OCI-LY7 (cell line): ENCODE data around the gene SYT7. TPM values are rescaled to one million over a fixed set of nuclear protein-coding genes. Genes with fewer than 3 reads are reported as not detected.
A peak's percentile ranks its signal among the peaks of the same experiment; 100 is the strongest.

Experiments used
- BruUV-seq: library from RNA; stranded (reverse); fragments of 400-500 nt; replicated peaks from 2 replicates; lab custom pipeline; 2021; lab: Mats Ljungman, UMichigan
- CTCF ChIA-PET: fragments of 300-600 bp; sonication (Branson Sonifier 250); formaldehyde crosslinking; loops from one replicate; lab custom pipeline; 2022; ENCODE audit warnings: antibody characterized with exemption; ENCODE audit not compliant: unreplicated experiment; lab: Charles Lee
- POLR2A ChIA-PET: fragments of 300-600 bp; sonication (Branson Sonifier 250); formaldehyde crosslinking; loops from one replicate; lab custom pipeline; 2022; ENCODE audit warnings: antibody characterized with exemption; lab: Charles Lee
- DNase-seq: peaks from one replicate; pipeline ENCODE4 v3.0.0-alpha.2; 2015; ENCODE audit warnings: low spot score
- H2AFZ ChIP-seq: fragments of 200-600 bp; sonication (generic), shearing (Covaris generic); 2 replicates; pipeline ENCODE4 v1.6.1; 2014; ENCODE audit warnings: mild to moderate bottlenecking, antibody characterized with exemption, low read length, moderate library complexity
- H3K27ac ChIP-seq: fragments of 200-600 bp; sonication (generic); 2 replicates; pipeline ENCODE4 v1.5.1; 2014; ENCODE audit warnings: mixed run types, low read depth, mild to moderate bottlenecking, moderate library complexity, low read length, inconsistent platforms; ENCODE audit not compliant: poor library complexity, severe bottlenecking
- H3K36me3 ChIP-seq: fragments of 200-600 bp; sonication (generic); 2 replicates; pipeline ENCODE4 v1.6.1; 2014; ENCODE audit warnings: mild to moderate bottlenecking, antibody characterized with exemption, low read length, moderate library complexity, mixed read lengths; ENCODE audit not compliant: insufficient read depth
- H3K4me1 ChIP-seq: fragments of 200-600 bp; sonication (generic); 2 replicates; pipeline ENCODE4 v1.5.1; 2014; ENCODE audit warnings: mild to moderate bottlenecking, low read length; ENCODE audit not compliant: insufficient read depth, poor library complexity, severe bottlenecking
- H3K4me2 ChIP-seq: fragments of 200-600 bp; sonication (generic); 2 replicates; pipeline ENCODE4 v1.6.1; 2014; ENCODE audit warnings: mild to moderate bottlenecking, low read length
- H3K4me3 ChIP-seq: fragments of 200-600 bp; sonication (generic); 2 replicates; pipeline ENCODE4 v1.5.1; 2014; ENCODE audit warnings: mild to moderate bottlenecking, low read depth, low read length; ENCODE audit not compliant: poor library complexity, severe bottlenecking
- H3K79me2 ChIP-seq: fragments of 200-600 bp; sonication (generic); 2 replicates; pipeline ENCODE4 v1.6.1; 2016; ENCODE audit warnings: low read depth, mild to moderate bottlenecking, low read length, moderate library complexity, mixed read lengths; ENCODE audit not compliant: insufficient read depth
- H3K9me2 ChIP-seq: fragments of 200-600 bp; sonication (generic); 2 replicates; pipeline ENCODE4 v1.6.1; 2016; ENCODE audit warnings: mild to moderate bottlenecking, low read length, mixed read lengths; ENCODE audit not compliant: insufficient read depth
- H3K9me3 ChIP-seq: fragments of 200-600 bp; sonication (generic); 2 replicates; pipeline ENCODE4 v1.6.1; 2014; ENCODE audit warnings: mild to moderate bottlenecking, mixed run types, low read length, mixed read lengths
- H4K20me1 ChIP-seq: fragments of 200-600 bp; sonication (generic); 2 replicates; pipeline ENCODE4 v1.6.1; 2014; ENCODE audit warnings: mild to moderate bottlenecking, antibody characterized with exemption, low read length, moderate library complexity, mixed read lengths; ENCODE audit not compliant: insufficient read depth
- EZH2phosphoT487 ChIP-seq: fragments of 200-600 bp; sonication (generic); IDR thresholded peaks from 2 replicates; pipeline ENCODE4 v1.6.1; 2018; ENCODE audit warnings: low read depth, borderline replicate concordance, mild to moderate bottlenecking, mixed run types, antibody characterized with exemption, low read length, moderate library complexity, mixed read lengths
- intact Hi-C: fragments of 100-400 bp; cut with micrococcal nuclease; formaldehyde crosslinking; loops from one replicate; pipeline ENCODE4 v1.10.0; 2022; ENCODE audit not compliant: unreplicated experiment
- total RNA-seq, 2 experiments: library from RNA; depleted of rRNA in 1 of 2; stranded (reverse); fragments of >200 nt in 1 of 2; shearing (Covaris generic) in 1 of 2; gene quantifications; 2 replicates each; pipeline ENCODE4 v1.2.3, GENCODE V29; 2014 to 2022
- TF ChIP-seq, protein P1 (sequence below): fragments of 200-600 bp; sonication (generic); conservative IDR thresholded peaks from 2 replicates; pipeline ENCODE4 v1.5.1; 2014; ENCODE audit warnings: mild to moderate bottlenecking, antibody characterized with exemption, low read length, moderate library complexity, mixed read lengths

SYT7 gene
- total RNA-seq, 2 experiments from 2014 or later, result not detected

DNA sequence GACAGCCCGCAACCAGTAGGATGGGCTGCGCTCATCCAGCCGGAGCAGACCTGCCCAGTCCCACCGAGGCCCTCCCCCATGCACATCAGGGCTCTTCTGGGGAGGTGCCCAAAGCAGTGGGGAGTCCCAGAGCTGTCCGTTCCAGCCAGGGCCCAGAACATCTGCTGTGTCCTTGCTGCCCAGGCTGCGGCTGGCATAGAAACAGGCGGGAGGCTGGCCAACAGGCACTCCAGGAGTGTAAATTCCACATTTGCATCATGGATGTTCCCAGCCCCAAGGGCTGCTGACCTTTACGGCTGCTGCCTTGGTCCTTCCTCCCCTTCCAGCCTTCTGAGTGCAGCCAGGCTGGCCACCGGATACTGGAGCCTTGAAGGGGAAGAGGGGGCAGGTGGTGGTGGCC lies 30.0 kb upstream of the SYT7 start:
- Histone ChIP-seq H3K79me2 (no peaks in the 10 kb centered on the region), H3K9me2 (no peaks in the 10 kb centered on the region), H2AFZ (no peak overlapping the region), H3K4me3 (no peak overlapping the region), H3K36me3 (no peaks in the 10 kb centered on the region), H3K4me1 (no peaks in the 10 kb centered on the region), H3K4me2 (no peak overlapping the region), H3K27ac (no peak overlapping the region), H3K9me3 (no peaks in the 10 kb centered on the region), H4K20me1 (no peaks in the 10 kb centered on the region)
- DNase-seq, result no peak
- no peak for TF ChIP-seq EZH2phosphoT487
- TF ChIP-seq, protein P1, sequence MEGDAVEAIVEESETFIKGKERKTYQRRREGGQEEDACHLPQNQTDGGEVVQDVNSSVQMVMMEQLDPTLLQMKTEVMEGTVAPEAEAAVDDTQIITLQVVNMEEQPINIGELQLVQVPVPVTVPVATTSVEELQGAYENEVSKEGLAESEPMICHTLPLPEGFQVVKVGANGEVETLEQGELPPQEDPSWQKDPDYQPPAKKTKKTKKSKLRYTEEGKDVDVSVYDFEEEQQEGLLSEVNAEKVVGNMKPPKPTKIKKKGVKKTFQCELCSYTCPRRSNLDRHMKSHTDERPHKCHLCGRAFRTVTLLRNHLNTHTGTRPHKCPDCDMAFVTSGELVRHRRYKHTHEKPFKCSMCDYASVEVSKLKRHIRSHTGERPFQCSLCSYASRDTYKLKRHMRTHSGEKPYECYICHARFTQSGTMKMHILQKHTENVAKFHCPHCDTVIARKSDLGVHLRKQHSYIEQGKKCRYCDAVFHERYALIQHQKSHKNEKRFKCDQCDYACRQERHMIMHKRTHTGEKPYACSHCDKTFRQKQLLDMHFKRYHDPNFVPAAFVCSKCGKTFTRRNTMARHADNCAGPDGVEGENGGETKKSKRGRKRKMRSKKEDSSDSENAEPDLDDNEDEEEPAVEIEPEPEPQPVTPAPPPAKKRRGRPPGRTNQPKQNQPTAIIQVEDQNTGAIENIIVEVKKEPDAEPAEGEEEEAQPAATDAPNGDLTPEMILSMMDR, result no peak
- intact Hi-C loops, result no loop called here
- BruUV-seq, result no TSS peak
- ChIA-PET CTCF (no interaction called here), POLR2A (no interaction called here)

DNA sequence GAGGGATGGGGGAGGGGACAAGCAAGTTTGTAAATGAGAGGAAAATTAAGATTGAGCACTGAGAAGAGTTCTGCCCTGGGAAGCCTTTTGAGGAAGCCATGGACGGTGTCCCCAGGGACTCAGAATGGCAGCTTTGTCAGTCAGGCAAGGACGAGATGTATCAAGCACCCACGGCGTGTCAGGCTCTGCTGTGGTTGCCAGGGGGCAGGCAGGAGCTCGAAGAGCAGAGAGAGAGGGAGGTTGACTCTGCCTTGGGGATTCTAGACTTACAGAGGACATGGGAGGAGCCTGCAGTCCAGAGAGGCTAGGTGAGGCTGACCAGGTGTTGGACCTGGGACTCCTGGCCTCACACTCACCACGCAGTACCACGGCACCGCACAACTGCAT lies 29.1 kb upstream of the SYT7 start:
- ChIA-PET POLR2A (no interaction called here), CTCF (no interaction called here)
- BruUV-seq, result no TSS peak
- no peak overlapping the region for H2AFZ ChIP-seq
- no peaks in the 10 kb centered on the region for H3K4me1 ChIP-seq
- no peak overlapping the region for H3K4me3 ChIP-seq
- H3K79me2 ChIP-seq, result no peaks in the 10 kb centered on the region
- H3K9me3 ChIP-seq, result no peaks in the 10 kb centered on the region
- no peak overlapping the region for H3K4me2 ChIP-seq
- H3K9me2 ChIP-seq, result no peaks in the 10 kb centered on the region
- no peaks in the 10 kb centered on the region for H4K20me1 ChIP-seq
- TF ChIP-seq, protein P1, result no peak
- TF ChIP-seq EZH2phosphoT487, result no peak
- intact Hi-C loops, result no loop called here
- DNase-seq, result peak; percentile 13
- no peaks in the 10 kb centered on the region for H3K36me3 ChIP-seq
- no peak overlapping the region for H3K27ac ChIP-seq

DNA sequence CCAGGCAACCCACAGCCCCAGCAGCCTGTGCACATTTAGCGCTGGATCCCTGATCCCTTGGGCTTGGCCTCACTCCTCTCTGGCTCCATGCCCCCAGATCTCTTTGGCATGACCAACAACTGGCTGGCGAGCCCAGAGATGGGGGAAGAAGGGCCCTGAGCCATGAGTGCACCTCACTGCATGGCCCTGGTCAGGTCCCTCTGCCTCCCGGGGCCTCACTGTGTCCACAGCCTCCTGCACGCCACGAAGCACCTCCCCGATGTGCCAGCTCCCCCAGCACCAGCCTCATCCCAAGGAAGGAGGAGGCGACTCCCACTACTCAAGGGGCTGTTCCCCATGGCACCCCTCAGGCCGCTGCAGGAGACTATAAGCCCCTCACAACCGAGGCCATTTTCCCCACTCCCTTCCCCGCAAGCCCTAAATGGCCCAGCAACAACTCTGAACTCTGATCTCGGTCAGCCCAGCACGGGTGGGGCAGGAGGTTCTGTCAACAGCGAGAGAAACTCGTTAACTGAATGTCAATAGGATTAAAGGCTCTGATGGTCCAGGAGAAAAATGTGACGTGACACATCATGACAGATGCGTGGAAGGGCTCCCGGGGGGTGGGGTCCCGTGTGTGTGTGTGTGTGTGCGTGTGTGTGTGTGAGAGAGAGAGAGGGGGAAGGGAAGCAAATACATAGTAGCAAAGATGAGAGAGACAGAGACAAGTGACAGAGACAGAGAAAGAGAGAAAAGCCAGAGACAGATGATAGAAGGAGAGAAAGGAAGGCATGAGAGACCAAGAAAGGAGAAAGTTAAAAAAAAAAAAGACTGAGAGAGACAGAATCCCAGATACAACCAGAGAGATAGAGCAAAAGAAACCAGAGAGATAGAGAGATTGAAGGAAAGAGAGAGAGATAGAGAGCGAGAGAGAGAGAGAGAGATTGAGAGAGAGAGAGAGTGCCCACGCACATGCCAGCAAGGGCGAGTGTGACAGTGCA lies 28.4 kb upstream of the SYT7 start:
- Histone ChIP-seq H3K9me3 (no peaks in the 10 kb centered on the region), H3K79me2 (no peaks in the 10 kb centered on the region), H3K4me3 (no peak overlapping the region), H3K4me1 (no peaks in the 10 kb centered on the region), H3K9me2 (no peaks in the 10 kb centered on the region), H3K4me2 (no peak overlapping the region), H4K20me1 (no peaks in the 10 kb centered on the region), H2AFZ (no peak overlapping the region), H3K27ac (no peak overlapping the region), H3K36me3 (no peaks in the 10 kb centered on the region)
- intact Hi-C loops, result no loop called here
- ChIA-PET CTCF (no interaction called here), POLR2A (no interaction called here)
- DNase-seq, result no peak
- TF ChIP-seq, protein P1, result no peak
- TF ChIP-seq EZH2phosphoT487, result no peak
- BruUV-seq, result no TSS peak
